Measurements from ENCODE around the gene KCP.

GRCh38 chr7:128885370-128886187 is 24.9 kb downstream of the KCP start:
- TF ChIP-seq CTCF (conservative IDR thresholded peaks at IDR 0.05): no peak
- no peak for TF ChIP-seq EZH2 (IDR thresholded peaks at IDR 0.05; ENCODE audit: low read depth)

All from PC-9 (cell line).